ENCODE data around the gene SLC44A2. TPM values are rescaled to one million over a fixed set of nuclear protein-coding genes. Genes with fewer than 3 reads are reported as not detected.

Gene SLC44A2
- total RNA-seq, 1 donor from 2014 or later = 129 TPM

DNA sequence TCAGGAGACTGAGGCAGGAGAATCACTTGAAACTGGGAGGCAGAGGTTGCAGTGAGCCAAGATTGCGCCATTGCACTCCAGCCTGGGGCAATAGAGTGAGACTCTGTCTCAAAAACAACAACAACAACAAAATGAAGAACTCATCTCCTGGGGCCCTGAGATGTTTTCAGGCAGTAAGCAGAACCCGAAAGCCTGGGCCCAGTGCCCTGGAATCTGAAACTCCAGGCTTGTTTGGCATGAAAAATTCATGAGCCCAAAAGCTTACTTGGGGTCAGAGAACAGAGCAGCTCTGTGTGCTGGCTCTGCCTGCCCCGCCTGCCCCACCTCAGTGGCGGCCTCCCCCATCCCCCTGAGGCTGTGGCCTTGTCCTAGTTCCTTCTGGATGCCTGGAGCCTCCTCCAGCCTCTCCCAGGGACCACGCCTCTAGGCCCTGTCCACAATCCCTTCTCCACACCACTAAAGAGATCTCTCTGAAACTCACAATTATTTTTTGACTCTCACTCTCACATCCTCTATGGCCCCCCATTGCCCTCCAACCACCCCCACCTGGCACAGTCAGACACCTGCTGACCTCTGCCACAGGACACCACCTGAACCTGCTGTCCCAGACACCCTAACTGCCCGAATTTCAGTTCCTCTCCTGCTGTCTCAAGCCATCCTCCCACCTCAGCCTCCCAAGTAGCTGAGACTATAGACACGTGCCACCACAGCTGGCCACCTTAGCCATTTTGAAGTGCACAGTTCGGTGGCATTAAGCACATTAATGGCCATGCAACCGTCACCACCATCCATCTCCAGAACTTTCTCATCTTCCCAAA, 31.3 kb upstream of the SLC44A2 start:
- TF ChIP-seq CTCF (IDR thresholded peaks at IDR 0.05; ENCODE audit: partially characterized antibody, unreplicated experiment) = no peak
- H3K36me3 Mint-ChIP-seq (ENCODE audit: unreplicated experiment) = no peaks in the 10 kb centered on the region
- no peaks in the 10 kb centered on the region for H3K9me3 Mint-ChIP-seq (ENCODE audit: unreplicated experiment)
- H3K27ac Mint-ChIP-seq (ENCODE audit: unreplicated experiment) = no peak overlapping the region
- peaks cover 2% of the 10 kb centered on the region for H3K27me3 Mint-ChIP-seq (ENCODE audit: unreplicated experiment)
- DNase-seq = no peak
- no peaks in the 10 kb centered on the region for H3K4me1 Mint-ChIP-seq (ENCODE audit: low read depth, unreplicated experiment)
- H3K4me3 Mint-ChIP-seq (ENCODE audit: unreplicated experiment) = no peak overlapping the region

DNA sequence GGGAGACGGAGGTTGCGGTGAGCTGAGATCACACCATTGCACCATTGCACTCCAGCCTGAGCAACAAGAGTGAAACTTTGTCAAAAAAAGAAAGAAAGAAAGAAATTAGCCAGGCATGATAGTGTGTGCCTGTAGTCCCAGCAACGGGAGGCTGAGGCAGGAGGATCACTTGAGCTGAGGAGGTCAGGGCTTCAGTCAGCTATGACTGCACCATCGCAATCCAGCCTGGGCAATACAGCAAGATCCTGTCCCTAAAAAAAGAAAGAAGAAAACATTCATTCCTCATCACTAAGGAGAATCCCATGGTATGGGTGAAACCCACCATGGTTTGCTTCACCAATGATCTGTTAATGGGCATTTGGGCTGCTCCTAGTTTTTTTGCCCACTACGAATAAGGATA, 25.2 kb upstream of the SLC44A2 start:
- no peaks in the 10 kb centered on the region for H3K27me3 Mint-ChIP-seq (ENCODE audit: unreplicated experiment)
- H3K27ac Mint-ChIP-seq (ENCODE audit: unreplicated experiment) = no peak overlapping the region
- peaks cover 4% of the 10 kb centered on the region for H3K9me3 Mint-ChIP-seq (ENCODE audit: unreplicated experiment)
- TF ChIP-seq CTCF (IDR thresholded peaks at IDR 0.05; ENCODE audit: partially characterized antibody, unreplicated experiment) = no peak
- peaks cover 4% of the 10 kb centered on the region for H3K4me1 Mint-ChIP-seq (ENCODE audit: low read depth, unreplicated experiment)
- no peak overlapping the region for H3K4me3 Mint-ChIP-seq (ENCODE audit: unreplicated experiment)
- peaks cover 12% of the 10 kb centered on the region for H3K36me3 Mint-ChIP-seq (ENCODE audit: unreplicated experiment)
- DNase-seq = no peak

DNA sequence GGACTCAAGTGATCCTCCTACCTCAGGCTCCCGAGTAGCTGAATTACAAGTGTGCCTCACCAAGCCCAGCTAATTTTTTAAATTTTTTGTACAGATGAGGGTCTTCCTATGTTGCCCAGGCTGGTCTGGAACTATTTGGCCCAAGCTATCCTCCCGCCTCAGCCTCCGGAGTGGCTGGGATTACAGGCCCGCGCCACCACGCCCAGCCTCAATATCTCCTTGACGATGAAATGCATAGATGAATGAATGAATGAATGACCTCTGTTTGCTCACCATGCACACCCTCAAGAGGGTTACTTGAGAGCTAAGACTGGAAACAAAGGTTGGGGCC, 23.4 kb upstream of the SLC44A2 start:
- H3K4me3 Mint-ChIP-seq (ENCODE audit: unreplicated experiment) = peak overlapping the region; percentile 71
- H3K27me3 Mint-ChIP-seq (ENCODE audit: unreplicated experiment) = no peaks in the 10 kb centered on the region
- H3K36me3 Mint-ChIP-seq (ENCODE audit: unreplicated experiment) = peaks cover 12% of the 10 kb centered on the region
- no peak for DNase-seq
- no peak for TF ChIP-seq CTCF (IDR thresholded peaks at IDR 0.05; ENCODE audit: partially characterized antibody, unreplicated experiment)
- peaks cover 4% of the 10 kb centered on the region for H3K4me1 Mint-ChIP-seq (ENCODE audit: low read depth, unreplicated experiment)
- H3K9me3 Mint-ChIP-seq (ENCODE audit: unreplicated experiment) = peaks cover 4% of the 10 kb centered on the region
- H3K27ac Mint-ChIP-seq (ENCODE audit: unreplicated experiment) = peak overlapping the region; percentile 72

DNA sequence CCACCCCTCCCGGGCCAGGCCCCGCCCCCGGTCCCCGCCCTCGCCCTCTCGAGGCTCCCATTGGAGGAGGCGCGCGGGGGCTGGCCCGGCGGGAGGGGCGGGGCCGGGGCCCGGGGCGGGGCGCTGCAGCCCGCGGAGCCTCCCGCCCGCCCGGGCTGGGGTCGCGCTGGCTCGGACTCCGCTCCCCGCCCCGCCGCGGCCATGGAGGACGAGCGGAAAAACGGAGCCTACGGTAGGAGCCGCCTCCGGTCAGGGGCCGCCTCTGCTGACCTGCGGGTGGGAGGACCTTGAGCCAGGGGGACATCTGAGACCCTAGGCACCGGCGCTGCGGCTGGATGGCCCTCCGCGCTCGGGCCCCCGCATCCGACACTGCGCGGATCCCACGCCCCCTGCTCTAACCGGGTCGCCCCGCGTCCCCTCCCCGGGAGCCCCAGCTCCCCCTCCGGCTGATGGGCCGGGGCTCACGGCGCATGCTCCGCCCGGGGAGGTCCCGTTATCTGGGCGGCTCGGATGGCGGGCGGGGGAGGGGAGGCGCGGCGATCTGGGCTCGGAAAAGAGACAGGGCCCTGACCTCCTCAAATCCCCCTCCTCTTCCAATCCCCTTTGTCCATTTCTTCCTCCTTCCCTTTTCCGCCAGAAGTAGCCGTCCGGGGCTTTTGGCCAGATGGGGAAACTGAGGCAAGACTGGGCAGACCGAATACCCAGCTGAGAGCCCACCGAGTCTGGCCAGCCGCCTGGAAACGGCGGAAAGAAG, 22.8 kb upstream of the SLC44A2 start:
- peak; percentile 92 for DNase-seq
- no peaks in the 10 kb centered on the region for H3K27me3 Mint-ChIP-seq (ENCODE audit: unreplicated experiment)
- H3K4me3 Mint-ChIP-seq (ENCODE audit: unreplicated experiment) = peak overlapping the region; percentile 90
- H3K27ac Mint-ChIP-seq (ENCODE audit: unreplicated experiment) = peak overlapping the region; percentile 72
- peaks cover 12% of the 10 kb centered on the region for H3K36me3 Mint-ChIP-seq (ENCODE audit: unreplicated experiment)
- H3K9me3 Mint-ChIP-seq (ENCODE audit: unreplicated experiment) = peaks cover 4% of the 10 kb centered on the region
- no peak for TF ChIP-seq CTCF (IDR thresholded peaks at IDR 0.05; ENCODE audit: partially characterized antibody, unreplicated experiment)
- H3K4me1 Mint-ChIP-seq (ENCODE audit: low read depth, unreplicated experiment) = peaks cover 4% of the 10 kb centered on the region
